Endodermal cell (in vitro differentiated cells): ENCODE data around the gene ADISSP. TPM values are rescaled to one million over a fixed set of nuclear protein-coding genes. Genes with fewer than 3 reads are reported as not detected.

Experiments used
- DNase-seq: peaks from one replicate; pipeline ENCODE4 v3.0.0-alpha.2; 2017
- H3K27ac ChIP-seq: 2 replicates; pipeline ENCODE4 v1.5.1; 2013; ENCODE audit warnings: mild to moderate bottlenecking, low read depth, low read length, moderate library complexity
- H3K27me3 ChIP-seq: 2 replicates; pipeline ENCODE4 v1.6.1; 2013; ENCODE audit warnings: mild to moderate bottlenecking, low read length, moderate library complexity; ENCODE audit not compliant: insufficient read depth, control insufficient read depth, poor library complexity, severe bottlenecking
- H3K36me3 ChIP-seq: 2 replicates; pipeline ENCODE4 v1.7.0; 2013; ENCODE audit warnings: mild to moderate bottlenecking, low read length, moderate library complexity; ENCODE audit not compliant: control insufficient read depth, insufficient read depth
- H3K4me1 ChIP-seq: one replicate; pipeline ENCODE4 v1.7.0; 2013; ENCODE audit warnings: low read length; ENCODE audit not compliant: control insufficient read depth, insufficient read depth
- H3K4me3 ChIP-seq: 2 replicates; pipeline ENCODE4 v1.5.1; 2013; ENCODE audit warnings: mild to moderate bottlenecking, low read length, moderate library complexity
- H3K9ac ChIP-seq: 2 replicates; pipeline ENCODE4 v1.6.1; 2013; ENCODE audit warnings: mild to moderate bottlenecking, low read length, moderate library complexity; ENCODE audit not compliant: poor library complexity, severe bottlenecking; ENCODE audit errors: extremely low read depth
- H3K9me3 ChIP-seq: 2 replicates; pipeline ENCODE4 v1.6.1; 2013; ENCODE audit warnings: mild to moderate bottlenecking, low read length, moderate library complexity; ENCODE audit not compliant: control insufficient read depth
- H3K27ac Mint-ChIP-seq: 2 replicates; pipeline ENCODE4 v1.8.0; 2020; ENCODE audit warnings: mixed read lengths
- H3K27me3 Mint-ChIP-seq: 2 replicates; pipeline ENCODE4 v1.8.0; 2021; ENCODE audit warnings: mild to moderate bottlenecking, mixed read lengths; ENCODE audit not compliant: insufficient read depth
- H3K36me3 Mint-ChIP-seq: 2 replicates; pipeline ENCODE4 v1.8.0; 2020; ENCODE audit warnings: low read depth, mixed read lengths
- H3K4me1 Mint-ChIP-seq: 2 replicates; pipeline ENCODE4 v1.8.0; 2020; ENCODE audit warnings: mixed read lengths
- H3K4me3 Mint-ChIP-seq: 2 replicates; pipeline ENCODE4 v1.8.0; 2020; ENCODE audit warnings: mild to moderate bottlenecking, moderate library complexity, mixed read lengths
- H3K9me3 Mint-ChIP-seq: 2 replicates; pipeline ENCODE4 v1.8.0; 2020; ENCODE audit warnings: mild to moderate bottlenecking, mixed read lengths
- WGBS, 2 experiments: methylation state at CpG; one replicate each; pipeline versions ENCODE4 v1.1.5 to v1.1.7; 2013; ENCODE audit warnings: missing lambda C conversion rate in 2 of 2, mixed read lengths in 1 of 2; ENCODE audit not compliant: insufficient coverage in 1 of 2, insufficient read length in 1 of 2; 5-methylcytosine and 5-hydroxymethylcytosine counted together
- total RNA-seq, 2 donors: library from RNA; stranded (reverse); fragmentation: NEBNext Ultra II Directional in 1 of 2; extraction: Animal tissue kit (Norgen Biotek cat#: 25700) in 1 of 2; gene quantifications; 2 replicates in 1 of 2; 3 replicates in 1 of 2; pipeline ENCODE4 v1.2.1, GENCODE V29; 2021
- TF ChIP-seq, protein P1 (sequence below): fragments of 200-600 bp; sonication (generic); conservative IDR thresholded peaks from 2 replicates; pipeline ENCODE4 v1.5.0; 2021; ENCODE audit warnings: antibody characterized with exemption, mild to moderate bottlenecking

The ADISSP gene
- total RNA-seq, 2 donors from 2014 or later, result 38.8 to 43.3 TPM

DNA sequence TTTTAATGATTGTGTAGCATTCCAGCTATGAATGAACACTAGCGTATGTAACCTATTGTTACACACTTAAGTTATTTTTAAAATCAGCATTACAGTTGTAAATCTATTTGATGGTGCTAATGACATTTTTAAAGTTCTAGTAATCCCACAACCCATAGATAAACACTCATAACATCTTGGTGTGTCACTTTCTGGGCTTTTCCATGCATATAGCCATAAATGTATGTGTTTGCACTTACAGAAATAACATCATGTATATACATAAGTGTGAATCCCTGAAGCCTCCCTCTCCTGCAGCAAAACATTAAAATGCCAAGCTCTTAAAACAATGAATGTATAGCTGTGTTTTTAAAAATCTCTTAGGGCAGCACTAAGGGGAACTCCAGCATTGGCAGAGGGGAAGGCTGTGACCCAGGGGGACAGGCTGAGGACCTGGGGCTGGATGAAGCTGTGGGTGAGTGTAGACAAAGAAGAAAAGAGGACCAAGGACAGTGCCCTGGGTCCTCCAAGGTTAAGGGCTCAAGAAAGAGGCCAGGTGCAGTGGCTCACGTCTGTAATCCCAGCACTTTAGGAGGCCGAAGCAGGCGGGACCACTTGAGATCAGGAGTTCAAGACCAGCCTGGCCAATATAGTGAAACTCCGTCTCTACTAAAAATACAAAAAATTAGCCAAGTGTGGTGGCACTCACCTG lies 19.9 kb upstream of the ADISSP start:
- H3K4me1 ChIP-seq, result no peaks in the 10 kb centered on the region
- Mint-ChIP-seq H3K4me3 (peak overlapping the region; percentile 73), H3K4me1 (no peaks in the 10 kb centered on the region), H3K9me3 (no peaks in the 10 kb centered on the region), H3K36me3 (peaks cover 5% of the 10 kb centered on the region), H3K27ac (no peak overlapping the region), H3K27me3 (peaks cover 41% of the 10 kb centered on the region)
- 86% methylated on average over 5 of the region's 5 CpGs for WGBS, 2 experiments
- peaks cover 11% of the 10 kb centered on the region for H3K36me3 ChIP-seq
- peaks cover 10% of the 10 kb centered on the region for H3K27me3 ChIP-seq
- TF ChIP-seq, protein P1, sequence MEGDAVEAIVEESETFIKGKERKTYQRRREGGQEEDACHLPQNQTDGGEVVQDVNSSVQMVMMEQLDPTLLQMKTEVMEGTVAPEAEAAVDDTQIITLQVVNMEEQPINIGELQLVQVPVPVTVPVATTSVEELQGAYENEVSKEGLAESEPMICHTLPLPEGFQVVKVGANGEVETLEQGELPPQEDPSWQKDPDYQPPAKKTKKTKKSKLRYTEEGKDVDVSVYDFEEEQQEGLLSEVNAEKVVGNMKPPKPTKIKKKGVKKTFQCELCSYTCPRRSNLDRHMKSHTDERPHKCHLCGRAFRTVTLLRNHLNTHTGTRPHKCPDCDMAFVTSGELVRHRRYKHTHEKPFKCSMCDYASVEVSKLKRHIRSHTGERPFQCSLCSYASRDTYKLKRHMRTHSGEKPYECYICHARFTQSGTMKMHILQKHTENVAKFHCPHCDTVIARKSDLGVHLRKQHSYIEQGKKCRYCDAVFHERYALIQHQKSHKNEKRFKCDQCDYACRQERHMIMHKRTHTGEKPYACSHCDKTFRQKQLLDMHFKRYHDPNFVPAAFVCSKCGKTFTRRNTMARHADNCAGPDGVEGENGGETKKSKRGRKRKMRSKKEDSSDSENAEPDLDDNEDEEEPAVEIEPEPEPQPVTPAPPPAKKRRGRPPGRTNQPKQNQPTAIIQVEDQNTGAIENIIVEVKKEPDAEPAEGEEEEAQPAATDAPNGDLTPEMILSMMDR, result no peak
- peak overlapping the region; percentile 65 for H3K4me3 ChIP-seq
- H3K9me3 ChIP-seq, result no peaks in the 10 kb centered on the region
- no peak for DNase-seq
- no peak overlapping the region for H3K27ac ChIP-seq
- no peak overlapping the region for H3K9ac ChIP-seq

DNA sequence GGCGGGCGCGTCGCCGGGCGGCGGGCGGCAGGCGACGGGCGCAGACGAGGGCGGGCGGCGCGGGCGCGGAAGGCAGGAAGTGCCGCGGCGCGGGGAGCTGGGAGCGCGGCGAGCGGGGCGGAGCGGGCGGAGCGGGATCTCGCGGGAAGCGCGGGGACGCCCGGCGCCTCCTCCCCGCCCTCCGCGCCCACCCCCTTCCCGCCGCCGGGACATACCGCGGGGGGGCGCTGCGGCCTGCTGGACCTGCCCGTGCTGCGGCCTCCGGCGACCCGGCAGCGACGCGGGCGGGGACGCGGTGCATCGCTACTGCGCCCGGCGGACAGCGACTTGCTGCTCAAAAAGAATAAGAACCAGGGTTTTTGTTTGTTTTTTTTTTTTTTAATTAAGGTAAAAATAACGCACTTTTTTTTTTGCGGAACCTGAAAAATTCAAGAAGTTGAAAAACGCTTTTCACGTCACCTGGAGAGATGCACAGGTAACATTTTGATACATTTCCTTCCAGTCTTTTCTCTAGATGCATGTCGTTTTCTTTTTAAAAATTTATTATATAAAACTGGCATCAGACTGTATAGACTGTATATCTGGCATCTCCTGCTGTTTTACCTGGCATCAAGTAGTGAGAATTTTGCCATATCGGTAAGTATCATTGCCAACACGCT lies 19.2 kb upstream of the ADISSP start, which contains the start of gene CENPB:
Gene CENPB, minus strand, starts transcription at position 76 of the 659 bp plus-strand sequence. CDS start 257 bp downstream, outside the sequence.
- 4 to 42% methylated on average over 5 to 64 of the region's 70 CpGs for WGBS, 2 experiments
- H3K36me3 ChIP-seq, result peaks cover 11% of the 10 kb centered on the region
- no peaks in the 10 kb centered on the region for H3K4me1 ChIP-seq
- peak within 1 kb of the TSS; percentile 34 for H3K9ac ChIP-seq
- no peaks in the 10 kb centered on the region for H3K9me3 ChIP-seq
- H3K27ac Mint-ChIP-seq, result no peak within 1 kb of the TSS
- peak; percentile 96 for DNase-seq
- peaks cover 36% of the 10 kb centered on the region for H3K27me3 Mint-ChIP-seq
- peaks cover 10% of the 10 kb centered on the region for H3K27me3 ChIP-seq
- H3K4me3 Mint-ChIP-seq, result peak within 1 kb of the TSS; percentile 73
- peaks cover 5% of the 10 kb centered on the region for H3K36me3 Mint-ChIP-seq
- TF ChIP-seq, protein P1, result peak; percentile 94
- no peaks in the 10 kb centered on the region for H3K9me3 Mint-ChIP-seq
- no peaks in the 10 kb centered on the region for H3K4me1 Mint-ChIP-seq
- H3K27ac ChIP-seq, result no peak within 1 kb of the TSS
- H3K4me3 ChIP-seq, result peak within 1 kb of the TSS; percentile 78

DNA sequence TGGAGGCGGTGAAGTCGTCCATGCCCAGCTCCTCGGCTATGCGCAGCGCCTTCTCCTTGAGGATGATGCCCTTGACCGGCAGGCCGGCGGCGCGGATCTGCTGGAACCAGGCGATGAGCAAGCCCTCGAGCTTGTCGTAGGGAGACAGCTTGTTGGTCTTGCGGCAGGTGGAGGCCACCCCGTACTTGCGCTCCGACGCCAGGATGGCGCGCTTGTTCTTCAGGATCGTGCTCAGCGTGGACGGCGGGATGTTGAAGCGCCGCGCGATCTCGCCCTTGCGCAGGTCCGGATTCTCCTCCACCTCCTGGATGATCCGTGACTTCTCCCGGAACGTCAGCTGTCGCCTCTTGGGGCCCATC lies 18.6 kb upstream of the ADISSP start:
- Mint-ChIP-seq H3K4me3 (peak overlapping the region; percentile 73), H3K9me3 (no peaks in the 10 kb centered on the region), H3K27me3 (peaks cover 32% of the 10 kb centered on the region), H3K36me3 (peaks cover 5% of the 10 kb centered on the region), H3K4me1 (no peaks in the 10 kb centered on the region), H3K27ac (no peak overlapping the region)
- Histone ChIP-seq H3K4me3 (peak overlapping the region; percentile 78), H3K9me3 (no peaks in the 10 kb centered on the region), H3K36me3 (peaks cover 11% of the 10 kb centered on the region), H3K27ac (no peak overlapping the region), H3K27me3 (peaks cover 10% of the 10 kb centered on the region), H3K9ac (peak overlapping the region; percentile 34), H3K4me1 (no peaks in the 10 kb centered on the region)
- TF ChIP-seq, protein P1, result no peak
- peak; percentile 76 for DNase-seq
- WGBS, 2 experiments, result 6 to 15% methylated on average over 21 to 35 of the region's 35 CpGs
